ENCODE results near the gene NXPE3. TPM values are rescaled to one million over a fixed set of nuclear protein-coding genes. Genes with fewer than 3 reads are reported as not detected.
"Not testable (repeated sequence)": the region's sequence is repeated elsewhere in the genome, so short reads cannot be mapped to it uniquely, and the experiment has no call there.

The NXPE3 gene
- total and polyA plus RNA-seq, 2 experiments from 2014 or later, result 5.4 to 12.6 TPM

DNA sequence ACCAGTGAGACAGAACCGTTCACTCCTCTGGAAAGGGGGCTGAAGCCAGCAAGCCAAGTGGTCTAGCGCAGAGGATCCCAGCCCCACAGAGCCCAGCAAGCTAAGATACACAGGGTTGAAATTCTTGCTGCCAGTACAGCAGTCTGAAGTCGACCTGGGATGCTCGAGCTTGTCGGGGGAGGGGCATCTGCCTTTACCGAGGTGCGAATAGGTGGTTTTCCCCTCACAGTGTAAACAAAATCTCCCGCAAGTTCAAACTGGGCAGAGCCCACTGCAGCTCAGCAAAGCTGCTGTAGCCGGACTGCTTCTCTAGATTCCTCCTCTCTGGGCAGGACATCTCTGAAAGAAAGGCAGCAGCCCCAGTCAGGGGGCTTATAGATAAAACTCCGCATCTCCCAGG, 43.2 kb upstream of the NXPE3 start:
- in situ Hi-C loops (cut with MboI), result no loop called here
- no peak overlapping the region for H2AFZ ChIP-seq
- H3K4me1 ChIP-seq (ENCODE audit: insufficient read depth), result no peaks in the 10 kb centered on the region
- H3K9me3 ChIP-seq (ENCODE audit: low read depth), result no peaks in the 10 kb centered on the region
- H3K4me3 ChIP-seq, result no peak overlapping the region
- H3K36me3 ChIP-seq (ENCODE audit: low read depth), result peaks cover 28% of the 10 kb centered on the region; the same call in 1 of the 2 replicates
- WGBS, 2 experiments (ENCODE audit: low coverage in 1 of 2, low lambda C conversion rate in 2 of 2, missing lambda C conversion rate in 2 of 2), result 91 to 95% methylated on average over 10 of the region's 10 CpGs
- no peak for DNase-seq
- no peak overlapping the region for H3K27ac ChIP-seq
- no peaks in the 10 kb centered on the region for H3F3A ChIP-seq (ENCODE audit: insufficient read depth)
- H3K79me2 ChIP-seq (ENCODE audit: insufficient read depth), result no peaks in the 10 kb centered on the region
- no peak for TF ChIP-seq EZH2 (IDR thresholded peaks at IDR 0.05; ENCODE audit: insufficient read depth, poor library complexity, severe bottlenecking)
- TF ChIP-seq EZH2phosphoT487 (IDR thresholded peaks at IDR 0.05; ENCODE audit: insufficient read depth, low read depth), result no peak
- H4K20me1 ChIP-seq (ENCODE audit: insufficient read depth), result no peaks in the 10 kb centered on the region
- no peak overlapping the region for H3K4me2 ChIP-seq (ENCODE audit: unreplicated experiment)
- no peaks in the 10 kb centered on the region for H3K9me2 ChIP-seq (ENCODE audit: insufficient read depth)
- H3K9ac ChIP-seq, result no peak overlapping the region
- no peaks in the 10 kb centered on the region for H3K27me3 ChIP-seq (replicated peaks; ENCODE audit: insufficient read depth)

DNA sequence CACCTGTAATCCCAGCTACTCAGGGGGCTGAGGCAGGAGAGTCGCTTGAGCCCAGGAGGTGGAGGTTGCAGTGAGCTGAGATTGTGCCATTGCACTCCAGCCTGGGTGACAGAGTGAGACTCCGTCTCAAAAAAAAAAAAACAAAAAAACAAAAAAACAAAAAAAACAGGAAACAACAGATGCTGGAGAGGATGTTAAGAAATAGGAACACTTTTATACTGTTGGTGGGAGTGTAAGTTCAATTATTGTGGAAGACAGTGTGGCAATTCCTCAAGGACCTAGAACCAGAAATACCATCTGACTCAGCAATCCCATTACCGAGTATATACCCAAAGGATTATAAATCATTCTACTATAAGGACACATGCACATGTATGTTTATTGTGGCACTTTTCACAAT, 37.1 kb upstream of the NXPE3 start:
- H3K4me1 ChIP-seq (ENCODE audit: insufficient read depth); H3K27ac ChIP-seq; H3K4me3 ChIP-seq; in situ Hi-C loops (cut with MboI); H2AFZ ChIP-seq; H3K9me3 ChIP-seq (ENCODE audit: low read depth); H3F3A ChIP-seq (ENCODE audit: insufficient read depth); H3K9ac ChIP-seq; H4K20me1 ChIP-seq (ENCODE audit: insufficient read depth); H3K9me2 ChIP-seq (ENCODE audit: insufficient read depth); H3K79me2 ChIP-seq (ENCODE audit: insufficient read depth); H3K27me3 ChIP-seq (replicated peaks; ENCODE audit: insufficient read depth); DNase-seq; H3K36me3 ChIP-seq (ENCODE audit: low read depth); H3K4me2 ChIP-seq (ENCODE audit: unreplicated experiment): not testable (repeated sequence)
- WGBS, 2 experiments (ENCODE audit: low coverage in 1 of 2, low lambda C conversion rate in 2 of 2, missing lambda C conversion rate in 2 of 2), result 94 to 96% methylated on average over 3 of the region's 3 CpGs

- Histone ChIP-seq H3K4me2 (ENCODE audit: unreplicated experiment) (no peak overlapping the region), H3K9ac (no peak overlapping the region), H3K9me2 (ENCODE audit: insufficient read depth) (no peaks in the 10 kb centered on the region), H3K79me2 (ENCODE audit: insufficient read depth) (no peaks in the 10 kb centered on the region), H3K27me3 (replicated peaks; ENCODE audit: insufficient read depth) (no peaks in the 10 kb centered on the region), H2AFZ (no peak overlapping the region), H4K20me1 (ENCODE audit: insufficient read depth) (no peaks in the 10 kb centered on the region), H3F3A (ENCODE audit: insufficient read depth) (no peaks in the 10 kb centered on the region), H3K36me3 (ENCODE audit: low read depth) (peaks cover 4% of the 10 kb centered on the region; the same call in 1 of the 2 replicates), H3K4me3 (no peak overlapping the region), H3K9me3 (ENCODE audit: low read depth) (no peaks in the 10 kb centered on the region), H3K27ac (no peak overlapping the region), H3K4me1 (ENCODE audit: insufficient read depth) (no peaks in the 10 kb centered on the region)
- no peak for DNase-seq
- TF ChIP-seq EZH2 (IDR thresholded peaks at IDR 0.05; ENCODE audit: insufficient read depth, poor library complexity, severe bottlenecking) (no peak), EZH2phosphoT487 (IDR thresholded peaks at IDR 0.05; ENCODE audit: insufficient read depth, low read depth) (no peak)
- in situ Hi-C loops (cut with MboI), result no loop called here
- WGBS, 2 experiments (ENCODE audit: low coverage in 1 of 2, low lambda C conversion rate in 2 of 2, missing lambda C conversion rate in 2 of 2), result 50 to 56% methylated on average over 1 of the region's 1 CpG
These were observed 34.2 kb upstream of the NXPE3 start for GRCh38 chr3:101744811-101745210.

- DNase-seq; H4K20me1 ChIP-seq (ENCODE audit: insufficient read depth); H3K4me1 ChIP-seq (ENCODE audit: insufficient read depth); in situ Hi-C loops (cut with MboI); H3K27ac ChIP-seq; H3K9ac ChIP-seq; H3K9me2 ChIP-seq (ENCODE audit: insufficient read depth); H3F3A ChIP-seq (ENCODE audit: insufficient read depth); H3K9me3 ChIP-seq (ENCODE audit: low read depth); H3K36me3 ChIP-seq (ENCODE audit: low read depth); H3K79me2 ChIP-seq (ENCODE audit: insufficient read depth); H3K27me3 ChIP-seq (replicated peaks; ENCODE audit: insufficient read depth); H3K4me2 ChIP-seq (ENCODE audit: unreplicated experiment); H2AFZ ChIP-seq; H3K4me3 ChIP-seq: not testable (repeated sequence)
- 92 to 100% methylated on average over 1 of the region's 1 CpG for WGBS, 2 experiments (ENCODE audit: low coverage in 1 of 2, low lambda C conversion rate in 2 of 2, missing lambda C conversion rate in 2 of 2)
These were observed 33.1 kb upstream of the NXPE3 start for GRCh38 chr3:101745934-101746333.

DNA sequence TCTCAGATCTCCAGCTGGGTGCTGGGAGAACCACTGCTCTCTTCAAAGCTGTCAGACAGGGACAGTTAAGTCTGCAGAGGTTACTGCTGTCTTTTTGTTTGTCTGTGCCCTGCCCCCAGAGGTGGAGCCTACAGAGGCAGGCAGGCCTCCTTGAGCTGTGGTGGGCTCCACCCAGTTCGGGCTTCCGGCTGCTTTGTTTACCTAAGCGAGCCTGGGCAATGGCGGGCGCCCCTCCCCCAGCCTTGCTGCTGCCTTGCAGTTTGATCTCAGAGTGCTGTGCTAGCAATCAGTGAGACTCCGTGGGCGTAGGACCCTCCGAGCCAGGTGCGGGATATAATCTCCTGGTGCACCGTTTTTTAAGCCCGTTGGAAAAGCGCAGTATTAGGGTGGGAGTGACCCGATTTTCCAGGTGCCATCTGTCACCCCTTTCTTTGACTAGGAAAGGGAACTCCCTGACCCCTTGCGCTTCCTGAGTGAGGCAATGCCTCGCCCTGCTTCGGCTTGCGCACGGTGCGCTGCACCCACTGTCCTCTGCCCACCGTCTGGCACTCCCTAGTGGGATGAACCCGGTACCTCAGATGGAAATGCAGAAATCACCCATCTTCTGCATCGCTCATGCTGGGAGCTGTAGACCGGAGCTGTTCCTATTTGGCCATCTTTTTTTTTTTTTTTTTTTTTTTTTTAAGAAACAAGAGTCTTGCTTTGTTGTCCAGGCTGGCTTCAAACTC, 25.5 kb upstream of the NXPE3 start:
- 92 to 96% methylated on average over 14 to 18 of the region's 23 CpGs for WGBS, 2 experiments (ENCODE audit: low coverage in 1 of 2, low lambda C conversion rate in 2 of 2, missing lambda C conversion rate in 2 of 2)
- H3K27ac ChIP-seq; DNase-seq; H3K4me2 ChIP-seq (ENCODE audit: unreplicated experiment); H2AFZ ChIP-seq; H3K9me3 ChIP-seq (ENCODE audit: low read depth); H4K20me1 ChIP-seq (ENCODE audit: insufficient read depth); in situ Hi-C loops (cut with MboI); H3K79me2 ChIP-seq (ENCODE audit: insufficient read depth); H3K9ac ChIP-seq; H3F3A ChIP-seq (ENCODE audit: insufficient read depth); H3K4me1 ChIP-seq (ENCODE audit: insufficient read depth); H3K27me3 ChIP-seq (replicated peaks; ENCODE audit: insufficient read depth); H3K9me2 ChIP-seq (ENCODE audit: insufficient read depth); H3K4me3 ChIP-seq: not testable (repeated sequence)
- H3K36me3 ChIP-seq (ENCODE audit: low read depth), result peaks cover 12% of the 10 kb centered on the region; the same call in 1 of the 2 replicates

Measured in GM23248 (cell line).